Hepatocyte (in vitro differentiated cells): ENCODE results near the gene SLC35E3. TPM values are rescaled to one million over a fixed set of nuclear protein-coding genes. Genes with fewer than 3 reads are reported as not detected.

Experiments
- DNase-seq: peaks from one replicate; pipeline ENCODE4 v3.0.0-alpha.2; 2016; ENCODE audit warnings: low spot score
- H2AFZ ChIP-seq: fragments of 200-600 bp; sonication (generic); 2 replicates; pipeline ENCODE4 v1.6.0; 2016; ENCODE audit warnings: antibody characterized with exemption, mild to moderate bottlenecking
- H3K27ac ChIP-seq: fragments of 200-600 bp; sonication (generic); 2 replicates; pipeline ENCODE4 v1.5.1; 2016; ENCODE audit warnings: mild to moderate bottlenecking
- H3K27me3 ChIP-seq: fragments of 200-600 bp; sonication (generic); 2 replicates; pipeline ENCODE4 v1.6.1; 2016
- H3K36me3 ChIP-seq: fragments of 200-600 bp; sonication (generic); replicated peaks from 2 replicates; pipeline ENCODE4 v1.5.1; 2016; ENCODE audit warnings: low read depth; ENCODE audit not compliant: insufficient read depth
- H3K4me1 ChIP-seq: fragments of 200-600 bp; sonication (generic); 2 replicates; pipeline ENCODE4 v1.5.1; 2016; ENCODE audit warnings: mild to moderate bottlenecking, moderate library complexity; ENCODE audit not compliant: insufficient read depth
- H3K4me2 ChIP-seq: fragments of 200-600 bp; sonication (generic); 2 replicates; pipeline ENCODE4 v1.6.0; 2016
- H3K4me3 ChIP-seq: fragments of 200-600 bp; sonication (generic); 2 replicates; pipeline ENCODE4 v1.5.1; 2016; ENCODE audit warnings: mild to moderate bottlenecking
- H3K79me2 ChIP-seq: fragments of 200-600 bp; sonication (generic); 2 replicates; pipeline ENCODE4 v1.6.0; 2017; ENCODE audit warnings: mild to moderate bottlenecking
- H3K9me2 ChIP-seq: fragments of 200-600 bp; sonication (generic); replicated peaks from 2 replicates; pipeline ENCODE4 v1.6.0; 2017; ENCODE audit warnings: mild to moderate bottlenecking; ENCODE audit not compliant: insufficient read depth
- H3K9me3 ChIP-seq: fragments of 200-600 bp; sonication (generic); 2 replicates; pipeline ENCODE4 v1.5.1; 2016; ENCODE audit warnings: low read depth, mild to moderate bottlenecking
- H4K20me1 ChIP-seq: fragments of 200-600 bp; sonication (generic); 2 replicates; pipeline ENCODE4 v1.6.0; 2016; ENCODE audit warnings: mild to moderate bottlenecking; ENCODE audit not compliant: insufficient read depth, poor library complexity, severe bottlenecking
- EZH2 ChIP-seq: fragments of 200-600 bp; sonication (generic); IDR thresholded peaks from 2 replicates; pipeline ENCODE4 v1.6.1; 2016; ENCODE audit warnings: antibody characterized with exemption, mild to moderate bottlenecking, borderline replicate concordance
- EZH2phosphoT487 ChIP-seq: fragments of 200-600 bp; sonication (generic); IDR thresholded peaks from one replicate; pipeline ENCODE4 v1.6.1; 2018; ENCODE audit warnings: antibody characterized with exemption, mild to moderate bottlenecking, low read depth, moderate library complexity; ENCODE audit not compliant: unreplicated experiment, severe bottlenecking
- WGBS: methylation state at CpG from one replicate; pipeline ENCODE4 v1.1.6; 2016; ENCODE audit warnings: low lambda C conversion rate; ENCODE audit errors: missing lambda C conversion rate; 5-methylcytosine and 5-hydroxymethylcytosine counted together
- polyA plus RNA-seq: library from polyadenylated mRNA; unstranded; fragments of >200 nt; fragmentation: Nextera tagmentation; extraction: Ambion mirVana; gene quantifications from 2 replicates; pipeline ENCODE4 v1.2.1, GENCODE V29; 2016
- total RNA-seq: library from RNA; depleted of rRNA; stranded (reverse); fragments of >200 nt; gene quantifications from 2 replicates; pipeline ENCODE4 v1.2.3, GENCODE V29; 2014
- TF ChIP-seq, protein P1 (sequence below): fragments of 200-600 bp; sonication (generic); IDR thresholded peaks from 2 replicates; pipeline ENCODE4 v1.5.1; 2016; ENCODE audit warnings: antibody characterized with exemption, mild to moderate bottlenecking; ENCODE audit not compliant: poor library complexity

The SLC35E3 gene
- total and polyA plus RNA-seq, 2 experiments from 2014 or later = 3.5 to 11.7 TPM

DNA sequence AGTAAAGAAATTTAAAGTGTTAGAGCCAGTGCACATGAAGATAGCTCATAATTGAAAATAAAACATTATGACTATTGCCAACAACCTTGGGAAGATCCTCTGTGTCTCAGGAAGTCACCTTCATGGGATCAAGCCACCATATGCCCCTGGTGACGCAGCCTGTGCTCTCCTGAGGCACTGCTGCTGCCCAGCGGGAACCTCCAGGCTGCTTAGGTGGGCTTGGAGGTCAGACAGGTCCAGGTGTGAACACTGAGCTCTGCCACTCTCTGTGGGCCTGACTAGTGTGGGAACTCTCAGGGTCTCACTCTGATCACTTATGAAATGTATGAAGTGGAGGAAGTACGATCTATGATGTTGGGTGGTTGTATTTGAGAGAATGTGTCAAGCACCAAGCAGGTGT is 16.7 kb downstream of the SLC35E3 start:
- no peak overlapping the region for H3K4me2 ChIP-seq
- H3K79me2 ChIP-seq = no peaks in the 10 kb centered on the region
- no peak overlapping the region for H3K4me3 ChIP-seq
- no peak overlapping the region for H2AFZ ChIP-seq
- no peaks in the 10 kb centered on the region for H4K20me1 ChIP-seq
- 96% methylated on average over 3 of the region's 3 CpGs for WGBS
- H3K36me3 ChIP-seq = no peaks in the 10 kb centered on the region
- DNase-seq = no peak
- H3K9me2 ChIP-seq = no peaks in the 10 kb centered on the region
- no peaks in the 10 kb centered on the region for H3K4me1 ChIP-seq
- TF ChIP-seq, protein P1, sequence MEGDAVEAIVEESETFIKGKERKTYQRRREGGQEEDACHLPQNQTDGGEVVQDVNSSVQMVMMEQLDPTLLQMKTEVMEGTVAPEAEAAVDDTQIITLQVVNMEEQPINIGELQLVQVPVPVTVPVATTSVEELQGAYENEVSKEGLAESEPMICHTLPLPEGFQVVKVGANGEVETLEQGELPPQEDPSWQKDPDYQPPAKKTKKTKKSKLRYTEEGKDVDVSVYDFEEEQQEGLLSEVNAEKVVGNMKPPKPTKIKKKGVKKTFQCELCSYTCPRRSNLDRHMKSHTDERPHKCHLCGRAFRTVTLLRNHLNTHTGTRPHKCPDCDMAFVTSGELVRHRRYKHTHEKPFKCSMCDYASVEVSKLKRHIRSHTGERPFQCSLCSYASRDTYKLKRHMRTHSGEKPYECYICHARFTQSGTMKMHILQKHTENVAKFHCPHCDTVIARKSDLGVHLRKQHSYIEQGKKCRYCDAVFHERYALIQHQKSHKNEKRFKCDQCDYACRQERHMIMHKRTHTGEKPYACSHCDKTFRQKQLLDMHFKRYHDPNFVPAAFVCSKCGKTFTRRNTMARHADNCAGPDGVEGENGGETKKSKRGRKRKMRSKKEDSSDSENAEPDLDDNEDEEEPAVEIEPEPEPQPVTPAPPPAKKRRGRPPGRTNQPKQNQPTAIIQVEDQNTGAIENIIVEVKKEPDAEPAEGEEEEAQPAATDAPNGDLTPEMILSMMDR = no peak
- TF ChIP-seq EZH2phosphoT487 (no peak), EZH2 (no peak)
- H3K27ac ChIP-seq = no peak overlapping the region
- H3K9me3 ChIP-seq = no peaks in the 10 kb centered on the region
- no peaks in the 10 kb centered on the region for H3K27me3 ChIP-seq

DNA sequence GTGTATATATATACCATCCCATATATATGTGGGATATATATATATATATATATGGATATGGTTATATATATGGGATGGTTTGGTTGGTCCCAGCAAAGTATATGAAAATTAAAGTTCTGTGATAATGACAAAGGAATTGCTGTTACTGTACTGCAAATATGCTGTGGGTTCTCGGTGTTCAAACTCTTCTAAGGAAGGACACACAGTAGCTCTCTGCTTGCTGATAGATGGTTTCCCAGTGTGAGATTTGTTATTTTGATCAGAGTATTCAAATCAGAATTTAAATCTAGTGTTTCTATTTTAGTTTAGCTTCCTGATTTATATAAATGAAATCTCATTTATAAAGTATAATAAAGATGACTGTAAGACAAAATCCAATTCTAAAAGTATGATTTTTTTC is 19.7 kb downstream of the SLC35E3 start:
- H3K4me1 ChIP-seq = no peaks in the 10 kb centered on the region
- no peak overlapping the region for H3K27ac ChIP-seq
- no peak overlapping the region for H3K4me2 ChIP-seq
- H4K20me1 ChIP-seq = no peaks in the 10 kb centered on the region
- no peaks in the 10 kb centered on the region for H3K9me3 ChIP-seq
- 100% methylated on average over 1 of the region's 1 CpG for WGBS
- H3K9me2 ChIP-seq = no peaks in the 10 kb centered on the region
- DNase-seq = no peak
- H3K36me3 ChIP-seq = no peaks in the 10 kb centered on the region
- no peaks in the 10 kb centered on the region for H3K79me2 ChIP-seq
- H3K4me3 ChIP-seq = no peak overlapping the region
- no peak overlapping the region for H2AFZ ChIP-seq
- no peaks in the 10 kb centered on the region for H3K27me3 ChIP-seq
- TF ChIP-seq EZH2 = no peak
- TF ChIP-seq EZH2phosphoT487 = no peak
- TF ChIP-seq, protein P1 = no peak

DNA sequence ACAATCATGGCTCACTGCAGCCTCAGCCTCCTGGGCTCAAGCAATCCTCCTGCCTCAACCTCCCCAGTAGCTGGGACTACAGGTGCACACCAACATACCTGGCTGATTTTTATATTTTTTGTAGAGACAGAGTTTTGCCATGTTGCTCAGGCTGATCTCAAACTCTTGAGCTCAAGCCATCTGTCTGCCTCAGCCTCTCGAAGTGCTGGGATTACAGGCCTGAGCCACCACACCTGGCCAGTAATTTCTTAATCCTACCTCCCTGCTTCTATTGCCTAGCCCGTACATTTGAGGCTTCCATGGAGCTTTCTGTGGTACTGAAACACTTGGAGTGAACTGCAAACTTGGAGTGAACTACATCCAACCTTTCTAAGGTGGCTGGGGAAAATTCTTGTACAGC is 20.7 kb downstream of the SLC35E3 start:
- TF ChIP-seq EZH2 = no peak
- TF ChIP-seq, protein P1 = no peak
- TF ChIP-seq EZH2phosphoT487 = no peak

DNA sequence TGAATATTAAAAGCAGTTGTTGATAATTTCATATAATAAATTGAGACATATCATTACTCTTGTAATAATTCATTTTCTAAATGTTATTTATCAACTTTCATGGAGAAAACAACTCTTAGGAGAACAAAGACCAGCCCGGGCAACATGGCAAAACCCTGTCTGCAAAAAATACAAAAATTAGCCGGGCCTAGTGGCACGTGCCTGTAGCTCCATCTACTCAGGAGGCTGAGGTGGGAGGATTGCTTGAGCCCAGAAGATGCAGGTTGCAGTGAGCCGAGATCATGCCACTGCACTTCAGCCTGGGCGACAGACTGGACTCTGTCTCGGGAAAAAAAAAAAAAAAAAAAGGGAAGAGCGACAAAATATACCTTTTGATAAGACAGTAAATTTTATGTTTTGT is 21.2 kb downstream of the SLC35E3 start:
- Histone ChIP-seq H3K9me2 (no peaks in the 10 kb centered on the region), H3K79me2 (no peaks in the 10 kb centered on the region), H3K4me2 (no peak overlapping the region), H2AFZ (no peak overlapping the region), H4K20me1 (no peaks in the 10 kb centered on the region), H3K36me3 (no peaks in the 10 kb centered on the region), H3K27ac (no peak overlapping the region), H3K4me1 (no peaks in the 10 kb centered on the region), H3K27me3 (no peaks in the 10 kb centered on the region), H3K4me3 (no peak overlapping the region), H3K9me3 (no peaks in the 10 kb centered on the region)
- 96% methylated on average over 7 of the region's 7 CpGs for WGBS
- no peak for DNase-seq
- TF ChIP-seq EZH2phosphoT487 = no peak

More for the DNA sequence above, 20.7 kb downstream of the SLC35E3 start:
- Histone ChIP-seq H3K9me2 (no peaks in the 10 kb centered on the region), H3K9me3 (no peaks in the 10 kb centered on the region), H2AFZ (no peak overlapping the region), H3K27me3 (no peaks in the 10 kb centered on the region), H3K4me3 (no peak overlapping the region), H3K79me2 (no peaks in the 10 kb centered on the region), H3K4me2 (no peak overlapping the region), H3K4me1 (no peaks in the 10 kb centered on the region), H3K36me3 (no peaks in the 10 kb centered on the region), H3K27ac (no peak overlapping the region), H4K20me1 (no peaks in the 10 kb centered on the region)
- 90% methylated on average over 2 of the region's 2 CpGs for WGBS
- no peak for DNase-seq
